NCI-H1436 treated with DMSO at 0.1 percent for 48 hours (cell line): ENCODE data around the gene FUBP3.

ENCODE experiments used
- DNase-seq: peaks from one replicate; lab custom pipeline; 2025; lab: John Stamatoyannopoulos, UW

Gene FUBP3

DNA sequence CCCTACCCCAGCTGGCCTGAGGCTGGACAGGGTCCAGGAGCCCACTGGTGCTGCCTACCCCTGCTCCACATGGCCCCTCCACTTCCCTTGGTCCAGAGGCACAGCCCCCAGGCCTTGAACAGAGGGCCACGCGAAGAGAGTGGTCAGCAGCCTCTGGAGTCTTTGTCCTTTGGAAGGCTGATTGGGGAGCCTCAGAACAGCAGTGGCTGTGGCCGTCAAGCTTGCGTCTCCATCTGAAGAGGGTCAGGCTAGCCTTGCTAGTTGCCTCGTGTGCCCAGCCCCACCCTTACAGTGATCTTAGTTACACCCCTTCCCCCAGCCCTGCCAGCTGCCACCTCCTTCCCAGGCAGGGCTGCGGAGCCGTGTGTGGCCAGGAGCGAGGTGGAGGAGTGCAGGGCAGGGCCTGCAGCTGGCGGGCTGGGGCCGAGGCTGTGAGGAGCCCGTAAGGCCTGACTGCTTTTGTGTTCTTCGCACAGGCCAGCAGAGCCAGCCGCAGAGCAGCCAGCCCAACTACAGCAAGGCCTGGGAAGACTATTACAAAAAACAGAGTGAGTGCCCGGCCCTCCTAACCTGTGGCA is 54.9 kb downstream of the FUBP3 start:
- no peak for DNase-seq

DNA sequence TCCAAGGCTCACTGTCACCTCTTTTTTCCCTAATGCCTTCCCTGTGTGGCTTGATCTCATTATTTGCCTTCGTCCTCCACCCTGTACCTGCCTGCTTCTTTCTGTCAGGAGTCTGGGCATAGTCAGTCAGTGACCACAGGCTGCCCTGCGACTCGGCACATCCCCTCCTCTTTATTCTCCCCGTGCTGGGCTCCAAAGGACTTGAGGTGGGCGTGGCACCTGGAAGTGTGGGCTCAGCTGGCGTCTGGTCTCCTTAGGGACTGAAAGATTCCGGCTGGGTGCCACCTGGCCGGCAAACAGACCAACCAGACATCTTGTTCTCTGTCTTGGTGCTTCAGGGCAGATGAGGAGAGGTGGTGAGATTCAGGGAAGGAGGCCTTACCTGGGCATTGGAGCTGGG is 55.4 kb downstream of the FUBP3 start:
- no peak for DNase-seq

DNA sequence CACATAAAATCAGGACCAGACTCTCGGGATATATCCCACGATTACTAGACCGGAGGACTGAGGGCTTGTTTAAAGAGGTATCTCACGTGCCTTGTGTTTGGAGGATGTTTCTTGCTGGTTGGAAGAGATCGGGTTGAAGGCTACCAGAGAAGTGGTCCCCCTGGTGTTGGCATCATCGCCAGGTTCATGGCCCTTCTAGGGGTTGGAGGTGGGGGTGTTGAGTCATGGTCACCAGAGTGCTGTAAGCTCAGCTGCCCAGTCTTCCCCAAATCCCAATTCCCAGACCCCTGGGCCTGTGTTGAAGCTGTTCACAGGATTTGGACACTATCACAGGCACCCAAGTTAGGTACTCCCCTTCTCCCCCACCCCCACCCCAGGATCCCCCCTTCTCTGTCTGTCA is 55.9 kb downstream of the FUBP3 start:
- DNase-seq = no peak

GRCh38 chr9:130635721-130636647 is 56.6 kb downstream of the FUBP3 start:
- no peak for DNase-seq

DNA sequence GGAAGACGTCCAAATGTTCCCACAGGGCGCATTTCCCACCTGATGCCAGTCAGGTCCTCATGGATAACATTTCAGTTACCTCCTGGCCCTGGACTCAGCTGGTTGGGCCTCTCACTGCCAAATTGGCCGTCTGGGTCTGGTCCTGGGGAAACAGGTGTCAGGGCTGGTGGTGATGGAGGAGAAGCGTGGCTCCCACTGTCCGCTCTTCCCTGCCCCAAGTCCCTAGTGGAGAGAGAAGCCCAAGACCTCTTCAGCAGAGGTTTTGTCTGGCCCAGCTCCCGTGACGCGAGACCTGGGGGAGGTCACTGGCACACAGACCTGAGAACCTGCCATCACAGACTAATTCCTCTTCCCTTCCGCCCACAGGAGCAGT is 57.3 kb downstream of the FUBP3 start:
- DNase-seq = no peak

GRCh38 chr9:130638284-130639123 is 59.1 kb downstream of the FUBP3 start:
- DNase-seq = no peak

DNA sequence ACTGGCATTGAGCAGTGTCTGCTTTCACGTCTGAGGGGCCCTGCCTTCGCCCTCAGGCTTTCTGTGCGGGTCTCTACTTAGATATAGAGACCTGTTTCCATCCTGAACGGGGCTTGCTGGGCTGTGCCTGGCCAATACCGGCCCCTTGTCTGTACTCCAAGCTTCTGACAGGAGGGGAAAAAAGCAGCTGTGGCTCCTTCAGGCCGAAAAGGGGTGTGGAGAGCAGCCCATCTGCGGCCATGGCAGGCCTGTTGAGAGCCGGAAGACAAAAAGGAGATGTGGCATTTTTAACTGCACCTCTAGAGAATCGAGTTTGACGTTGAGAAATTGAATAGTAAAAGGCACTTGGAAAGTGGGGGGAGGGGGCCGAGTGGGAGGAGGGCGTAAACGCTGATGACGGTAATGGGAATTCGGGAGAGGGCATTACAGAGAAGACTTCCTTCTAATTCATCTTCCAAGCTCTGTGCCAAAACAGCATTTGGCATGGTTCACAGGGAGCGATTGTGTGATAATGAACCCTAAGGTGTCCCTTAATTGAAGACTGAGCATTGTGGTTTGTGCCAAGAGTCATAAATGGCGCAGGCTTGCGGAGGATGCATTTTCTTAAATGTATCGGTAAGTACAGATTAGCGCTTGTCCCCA is 59.9 kb downstream of the FUBP3 start:
- DNase-seq = peak; percentile 36

DNA sequence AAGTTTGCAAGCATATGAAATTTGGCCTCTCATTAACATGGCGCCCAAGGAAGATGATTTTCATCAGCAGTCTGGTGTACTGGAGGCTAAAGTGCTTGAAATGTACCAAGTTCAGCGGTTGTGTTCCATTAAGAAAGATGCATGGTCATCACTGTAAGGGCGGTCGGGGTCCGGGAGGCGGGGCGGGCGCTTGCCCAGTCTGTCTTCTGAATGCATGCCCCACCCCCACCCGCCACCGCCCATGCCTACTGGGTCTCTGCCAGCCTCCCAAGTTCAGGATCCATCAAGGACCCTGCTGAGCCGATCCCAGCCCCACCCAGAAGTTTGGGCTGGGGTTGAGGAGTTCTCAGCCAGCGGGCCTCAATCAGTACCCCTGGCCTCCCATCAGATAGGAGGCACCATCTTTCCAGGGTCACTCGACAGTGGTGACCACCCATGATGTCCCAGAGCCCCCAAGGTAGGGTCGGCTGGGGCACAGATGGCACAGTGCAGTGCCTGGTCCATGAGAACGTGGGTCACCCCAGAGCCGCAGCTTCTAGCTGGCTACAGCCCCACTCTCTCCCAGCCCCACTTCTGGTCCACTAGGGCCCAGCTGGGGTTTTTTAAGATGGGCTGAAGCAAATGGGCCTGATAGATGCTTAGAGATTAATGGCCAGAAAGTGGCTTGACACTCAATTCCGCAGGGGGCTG is 60.6 kb downstream of the FUBP3 start:
- no peak for DNase-seq

DNA sequence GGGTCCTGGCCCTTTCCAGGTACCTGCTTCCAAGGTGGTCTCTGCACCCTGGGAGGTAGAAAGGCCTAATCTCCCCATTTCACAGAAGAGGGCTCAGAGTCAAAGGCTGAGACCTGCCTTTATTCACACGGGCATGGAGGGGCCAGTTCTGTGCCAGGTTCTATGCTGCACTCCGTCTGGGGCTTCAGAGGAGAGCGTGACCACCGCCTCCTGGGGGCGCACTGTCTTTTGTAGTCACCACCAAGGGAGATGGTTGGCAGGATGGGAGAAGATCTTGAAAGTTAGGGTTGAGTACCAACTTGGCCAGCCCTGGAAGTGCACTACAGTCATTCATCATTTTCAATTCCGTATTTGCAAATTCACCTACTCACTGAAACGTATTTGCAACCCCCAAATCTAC is 61.3 kb downstream of the FUBP3 start:
- no peak for DNase-seq

- no peak for DNase-seq
Observed at GRCh38 chr9:130642926-130643325, 63.5 kb downstream of the FUBP3 start.

GRCh38 chr9:130651221-130651620 is 71.8 kb downstream of the FUBP3 start:
- no peak for DNase-seq

GRCh38 chr9:130651752-130652151 is 72.4 kb downstream of the FUBP3 start:
- no peak for DNase-seq

- DNase-seq = no peak
Observed at GRCh38 chr9:130654879-130655278, 75.5 kb downstream of the FUBP3 start.

DNA sequence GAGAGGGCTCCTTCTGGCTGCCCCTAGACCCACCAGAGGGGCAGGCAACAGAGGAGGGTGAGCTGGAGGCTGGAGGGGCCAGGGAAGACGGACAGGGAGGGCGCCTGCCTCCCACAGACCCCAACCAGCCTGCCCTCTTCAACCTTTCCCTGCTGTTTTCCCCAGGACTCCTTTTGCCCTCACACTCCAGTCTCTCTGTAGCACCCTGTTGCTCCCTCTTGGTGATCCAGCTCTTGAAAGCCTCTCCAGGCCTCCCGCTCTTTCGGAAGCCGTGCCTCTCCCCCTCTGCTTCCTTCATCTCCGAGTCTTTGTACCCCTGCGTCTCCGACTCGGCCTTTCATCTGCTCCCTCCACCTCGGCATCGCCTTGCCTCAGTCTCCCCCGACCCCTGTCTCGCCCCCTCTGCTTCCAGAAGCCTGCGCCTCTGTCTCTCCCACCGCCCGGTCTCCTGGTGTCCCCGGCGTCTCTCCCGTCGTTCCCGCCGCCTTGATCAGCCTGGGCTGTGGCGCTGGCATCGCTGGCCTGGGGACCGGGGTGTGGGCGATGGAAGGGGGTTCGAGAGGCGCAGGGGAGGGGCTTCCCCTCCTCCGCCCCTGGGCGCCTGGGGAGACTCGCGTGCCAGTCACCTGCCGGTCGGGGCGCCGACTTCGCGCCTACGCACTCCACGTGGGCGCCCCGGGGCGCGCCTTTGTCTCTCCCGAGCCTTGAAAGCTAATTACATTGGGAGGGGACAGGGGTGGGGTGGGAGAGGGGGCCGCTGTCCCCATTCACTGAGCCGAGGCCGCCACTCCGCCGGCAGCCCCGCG is 79.7 kb downstream of the FUBP3 start:
- no peak for DNase-seq

- no peak for DNase-seq
Observed at GRCh38 chr9:130659699-130660248, 80.4 kb downstream of the FUBP3 start.

DNA sequence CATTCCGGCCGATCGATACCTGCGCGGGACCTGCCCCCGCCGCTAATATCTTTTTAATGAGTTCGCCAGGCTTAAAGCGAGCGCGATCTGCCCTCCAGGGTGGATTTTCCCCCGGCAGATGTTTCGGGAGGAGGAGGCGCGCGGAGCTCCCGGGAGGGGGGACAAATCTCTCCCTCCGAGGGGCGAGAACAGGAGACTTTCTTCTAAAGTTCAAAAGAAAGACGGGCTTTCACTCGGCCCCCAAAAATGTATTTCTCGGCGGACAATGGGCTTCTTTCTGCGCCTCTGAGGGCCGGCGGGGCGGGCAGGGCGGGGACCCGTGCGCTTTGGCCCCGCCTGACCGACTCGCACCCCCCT is 80.9 kb downstream of the FUBP3 start:
- DNase-seq = no peak

DNA sequence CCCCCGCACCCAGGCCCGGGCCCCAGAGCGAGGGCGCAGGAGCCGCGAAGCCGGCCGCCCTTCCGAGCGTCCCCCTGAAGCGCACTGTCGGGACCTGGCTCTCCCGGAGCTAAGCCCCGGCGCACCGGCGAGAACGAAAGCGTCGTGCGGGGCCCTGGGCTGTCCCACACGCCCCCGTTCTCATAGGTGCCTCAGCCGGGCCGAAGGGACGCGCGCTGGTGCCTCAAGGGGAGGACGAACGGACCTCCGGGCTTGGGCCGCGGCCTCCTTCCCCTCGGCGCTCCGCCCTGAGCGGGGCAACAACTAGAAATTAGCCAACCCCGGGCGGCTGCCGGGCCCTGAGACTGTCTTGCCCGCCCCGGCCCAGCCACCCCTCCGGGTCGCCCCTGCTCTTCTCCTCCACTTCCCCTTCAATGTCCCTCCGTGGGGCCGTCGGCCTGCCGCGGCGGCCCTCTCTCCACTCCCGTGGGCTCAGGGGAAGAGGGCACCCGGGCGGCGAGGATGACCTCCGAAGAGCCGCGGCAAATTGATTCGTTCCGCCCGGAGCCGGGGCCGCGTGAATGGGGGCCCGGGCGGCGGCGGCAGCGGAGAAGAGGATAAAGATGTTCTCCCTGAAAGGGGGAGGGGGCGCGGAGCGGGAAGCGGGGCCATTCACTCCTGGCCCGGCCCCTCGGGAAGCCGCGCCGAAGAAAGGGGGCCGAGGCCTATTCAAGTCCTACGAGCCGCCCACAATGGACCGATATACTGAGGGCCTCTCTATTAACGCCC is 81.5 kb downstream of the FUBP3 start:
- DNase-seq = no peak

DNA sequence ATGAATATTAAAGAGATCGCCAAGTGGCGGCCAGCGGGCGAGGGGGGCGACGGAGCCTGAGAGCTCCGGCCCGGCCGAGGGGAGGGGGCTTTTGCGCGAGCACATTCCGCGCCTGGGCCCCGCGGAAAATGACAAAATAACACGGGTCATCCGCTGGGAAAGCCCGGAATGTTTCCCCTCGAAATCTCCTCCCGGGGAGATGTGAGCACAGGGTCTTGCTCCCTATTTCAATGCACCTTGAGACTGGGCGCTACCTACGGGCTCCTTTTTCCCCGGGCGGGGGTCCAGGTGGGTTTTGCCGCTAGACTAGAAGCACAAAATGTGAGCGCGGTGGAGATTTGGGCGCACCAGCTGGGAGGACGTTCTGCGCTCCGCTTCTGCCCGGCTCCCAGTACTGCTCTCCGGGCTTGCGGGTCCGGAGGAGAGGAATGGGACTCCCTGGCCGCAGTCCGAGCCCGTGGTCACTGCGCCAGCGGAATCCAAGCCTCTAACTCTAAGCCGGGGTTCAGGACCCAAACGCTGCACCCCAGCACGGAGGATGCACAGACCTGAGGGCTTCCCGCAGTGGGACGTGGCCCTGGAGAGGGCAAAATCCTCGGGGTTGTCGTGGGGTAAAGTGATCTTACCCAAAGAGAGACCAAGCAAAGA is 82.2 kb downstream of the FUBP3 start:
- DNase-seq = no peak
